ENCODE data around the gene KLHL10. TPM values are rescaled to one million over a fixed set of nuclear protein-coding genes. Genes with fewer than 3 reads are reported as not detected.
"Not testable (repeated sequence)": the region's sequence is repeated elsewhere in the genome, so short reads cannot be mapped to it uniquely, and the experiment has no call there.

The KLHL10 gene
- total and polyA plus RNA-seq, 4 donors, result 0.03 to 0.17 (median 0.07) TPM; not detected in 1

- Histone ChIP-seq H3K27ac (ENCODE audit: low read depth in 1 of 2, low read length in 2 of 2) (peak overlapping the region in 1 of 2 donors; percentile 17), H3K27me3 (ENCODE audit: control insufficient read depth in 4 of 4, insufficient read depth in 4 of 4, low read length in 3 of 4) (no peaks in the 10 kb centered on the region), H3K36me3 (ENCODE audit: control insufficient read depth in 4 of 4, insufficient read depth in 3 of 4, low read depth in 1 of 4, low read length in 3 of 4) (peaks cover 13 to 23% (median 20%) of the 10 kb centered on the region in 4 donors), H3K9ac (ENCODE audit: low read depth in 1 of 2, low read length in 2 of 2) (no peak overlapping the region), H3K9me3 (ENCODE audit: control insufficient read depth in 4 of 4, low read length in 3 of 4) (no peaks in the 10 kb centered on the region), H3K4me3 (ENCODE audit: low read depth in 1 of 3, low read length in 3 of 3) (no peak overlapping the region), H3K4me1 (ENCODE audit: control insufficient read depth in 4 of 4, insufficient read depth in 4 of 4, low read length in 3 of 4) (peaks cover 11 to 40% (median 32%) of the 10 kb centered on the region in 4 donors)
- WGBS, result 63% methylated on average over 10 of the region's 10 CpGs
- TF ChIP-seq ZBTB33 (IDR thresholded peaks at IDR 0.05) (no peak), HNF4G (IDR thresholded peaks at IDR 0.05) (peak; percentile 26), NR2F2 (IDR thresholded peaks at IDR 0.05) (peak; percentile 79), MAX (IDR thresholded peaks at IDR 0.05) (no peak), EGR1 (IDR thresholded peaks at IDR 0.05; ENCODE audit: low read depth in 2 of 2) (no peak), FOXA1 (IDR thresholded peaks at IDR 0.05) (no peak), HNF4A (conservative IDR thresholded peaks at IDR 0.05) (peak; percentile 82), JUND (IDR thresholded peaks at IDR 0.05) (peak in 1 of 2 donors; percentile 53), RXRA (IDR thresholded peaks at IDR 0.05) (peak; percentile 85 to 88), SP1 (IDR thresholded peaks at IDR 0.05) (peak; percentile 47), RAD21 (IDR thresholded peaks at IDR 0.05) (peak; percentile 11 to 15), YY1 (IDR thresholded peaks at IDR 0.05) (peak; percentile 42), GABPA (IDR thresholded peaks at IDR 0.05 in 1 of 2, conservative IDR thresholded peaks at IDR 0.05 in 1 of 2) (no peak), FOXA2 (IDR thresholded peaks at IDR 0.05) (no peak), ATF3 (IDR thresholded peaks at IDR 0.05) (no peak), TAF1 (conservative IDR thresholded peaks at IDR 0.05) (no peak)
- TF ChIP-seq, protein P1, sequence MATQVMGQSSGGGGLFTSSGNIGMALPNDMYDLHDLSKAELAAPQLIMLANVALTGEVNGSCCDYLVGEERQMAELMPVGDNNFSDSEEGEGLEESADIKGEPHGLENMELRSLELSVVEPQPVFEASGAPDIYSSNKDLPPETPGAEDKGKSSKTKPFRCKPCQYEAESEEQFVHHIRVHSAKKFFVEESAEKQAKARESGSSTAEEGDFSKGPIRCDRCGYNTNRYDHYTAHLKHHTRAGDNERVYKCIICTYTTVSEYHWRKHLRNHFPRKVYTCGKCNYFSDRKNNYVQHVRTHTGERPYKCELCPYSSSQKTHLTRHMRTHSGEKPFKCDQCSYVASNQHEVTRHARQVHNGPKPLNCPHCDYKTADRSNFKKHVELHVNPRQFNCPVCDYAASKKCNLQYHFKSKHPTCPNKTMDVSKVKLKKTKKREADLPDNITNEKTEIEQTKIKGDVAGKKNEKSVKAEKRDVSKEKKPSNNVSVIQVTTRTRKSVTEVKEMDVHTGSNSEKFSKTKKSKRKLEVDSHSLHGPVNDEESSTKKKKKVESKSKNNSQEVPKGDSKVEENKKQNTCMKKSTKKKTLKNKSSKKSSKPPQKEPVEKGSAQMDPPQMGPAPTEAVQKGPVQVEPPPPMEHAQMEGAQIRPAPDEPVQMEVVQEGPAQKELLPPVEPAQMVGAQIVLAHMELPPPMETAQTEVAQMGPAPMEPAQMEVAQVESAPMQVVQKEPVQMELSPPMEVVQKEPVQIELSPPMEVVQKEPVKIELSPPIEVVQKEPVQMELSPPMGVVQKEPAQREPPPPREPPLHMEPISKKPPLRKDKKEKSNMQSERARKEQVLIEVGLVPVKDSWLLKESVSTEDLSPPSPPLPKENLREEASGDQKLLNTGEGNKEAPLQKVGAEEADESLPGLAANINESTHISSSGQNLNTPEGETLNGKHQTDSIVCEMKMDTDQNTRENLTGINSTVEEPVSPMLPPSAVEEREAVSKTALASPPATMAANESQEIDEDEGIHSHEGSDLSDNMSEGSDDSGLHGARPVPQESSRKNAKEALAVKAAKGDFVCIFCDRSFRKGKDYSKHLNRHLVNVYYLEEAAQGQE (IDR thresholded peaks at IDR 0.05), result no peak
- TF ChIP-seq, protein P2, sequence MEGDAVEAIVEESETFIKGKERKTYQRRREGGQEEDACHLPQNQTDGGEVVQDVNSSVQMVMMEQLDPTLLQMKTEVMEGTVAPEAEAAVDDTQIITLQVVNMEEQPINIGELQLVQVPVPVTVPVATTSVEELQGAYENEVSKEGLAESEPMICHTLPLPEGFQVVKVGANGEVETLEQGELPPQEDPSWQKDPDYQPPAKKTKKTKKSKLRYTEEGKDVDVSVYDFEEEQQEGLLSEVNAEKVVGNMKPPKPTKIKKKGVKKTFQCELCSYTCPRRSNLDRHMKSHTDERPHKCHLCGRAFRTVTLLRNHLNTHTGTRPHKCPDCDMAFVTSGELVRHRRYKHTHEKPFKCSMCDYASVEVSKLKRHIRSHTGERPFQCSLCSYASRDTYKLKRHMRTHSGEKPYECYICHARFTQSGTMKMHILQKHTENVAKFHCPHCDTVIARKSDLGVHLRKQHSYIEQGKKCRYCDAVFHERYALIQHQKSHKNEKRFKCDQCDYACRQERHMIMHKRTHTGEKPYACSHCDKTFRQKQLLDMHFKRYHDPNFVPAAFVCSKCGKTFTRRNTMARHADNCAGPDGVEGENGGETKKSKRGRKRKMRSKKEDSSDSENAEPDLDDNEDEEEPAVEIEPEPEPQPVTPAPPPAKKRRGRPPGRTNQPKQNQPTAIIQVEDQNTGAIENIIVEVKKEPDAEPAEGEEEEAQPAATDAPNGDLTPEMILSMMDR (IDR thresholded peaks at IDR 0.05; ENCODE audit: low read depth, low read length, missing input control), result no peak
- no peak for DNase-seq (ENCODE audit: low spot score)
Measured at GRCh38 chr17:41873559-41874292, 36.1 kb downstream of the KLHL10 start.

- not testable (repeated sequence) for H3K9ac ChIP-seq (ENCODE audit: low read depth in 1 of 2, low read length in 2 of 2); H3K27ac ChIP-seq (ENCODE audit: low read depth in 1 of 2, low read length in 2 of 2); H3K9me3 ChIP-seq (ENCODE audit: control insufficient read depth in 4 of 4, low read length in 3 of 4); H3K4me3 ChIP-seq (ENCODE audit: low read depth in 1 of 3, low read length in 3 of 3); DNase-seq (ENCODE audit: low spot score); H3K27me3 ChIP-seq (ENCODE audit: control insufficient read depth in 4 of 4, insufficient read depth in 4 of 4, low read length in 3 of 4)
- 95% methylated on average over 9 of the region's 9 CpGs for WGBS
- H3K36me3 ChIP-seq (ENCODE audit: control insufficient read depth in 4 of 4, insufficient read depth in 3 of 4, low read depth in 1 of 4, low read length in 3 of 4), result peaks cover 15 to 25% (median 21%) of the 10 kb centered on the region in 4 donors
- peaks cover 11 to 35% (median 28%) of the 10 kb centered on the region in 4 donors for H3K4me1 ChIP-seq (ENCODE audit: control insufficient read depth in 4 of 4, insufficient read depth in 4 of 4, low read length in 3 of 4)
Measured at GRCh38 chr17:41874293-41874670, 36.7 kb downstream of the KLHL10 start.

All from liver (tissue), 9 donors.